ENCODE measurements around the gene TAF11L10. TPM values are rescaled to one million over a fixed set of nuclear protein-coding genes. Genes with fewer than 3 reads are reported as not detected.
"Not testable (repeated sequence)": the region's sequence is repeated elsewhere in the genome, so short reads cannot be mapped to it uniquely, and the experiment has no call there.

TAF11L10 gene
- total and polyA plus RNA-seq, 11 donors, result not detected

- no CpG with 5 or more reads among the region's 16 CpGs for WGBS, 4 donors
- H3K27ac ChIP-seq; H3K36me3 ChIP-seq; H3K9me3 ChIP-seq; H3K4me1 ChIP-seq; DNase-seq; intact Hi-C loops (cut with DNase I); ATAC-seq; H3K27me3 ChIP-seq; H3K4me3 ChIP-seq: not testable (repeated sequence)
These were observed 12.0 kb downstream of the TAF11L10 start, which contains the start of gene TAF11L7 for GRCh38 chr5:17585658-17586057. Gene TAF11L7, minus strand, starts transcription at chr5:17585758.

Other genes starting within 250 kb of the TAF11L10 start
- not detected for gene TAF11L2, start 99.6 kb downstream of the TAF11L10 start, total RNA-seq
- not detected for gene TAF11L2, start 99.6 kb downstream of the TAF11L10 start, polyA plus RNA-seq
- not detected for gene TAF11L3, start 79.5 kb downstream of the TAF11L10 start, total RNA-seq
- not detected for gene TAF11L3, start 79.5 kb downstream of the TAF11L10 start, polyA plus RNA-seq
- gene TAF11L4, start 76.0 kb downstream of the TAF11L10 start, total RNA-seq, result not detected
- gene TAF11L4, start 76.0 kb downstream of the TAF11L10 start, polyA plus RNA-seq, result not detected
- gene TAF11L5, start 72.6 kb downstream of the TAF11L10 start, total RNA-seq, result not detected
- gene TAF11L5, start 72.6 kb downstream of the TAF11L10 start, polyA plus RNA-seq, result not detected
- gene TAF11L6, start 69.2 kb downstream of the TAF11L10 start, total RNA-seq, result not detected
- gene TAF11L6, start 69.2 kb downstream of the TAF11L10 start, polyA plus RNA-seq, result not detected
- gene TAF11L7, start 12.1 kb downstream of the TAF11L10 start, total RNA-seq, result not detected
- gene TAF11L7, start 12.1 kb downstream of the TAF11L10 start, polyA plus RNA-seq, result not detected
- gene TAF11L8, start 6.9 kb downstream of the TAF11L10 start, total RNA-seq, result not detected
- not detected for gene TAF11L8, start 6.9 kb downstream of the TAF11L10 start, polyA plus RNA-seq
- gene TAF11L9, start 3.4 kb downstream of the TAF11L10 start, total RNA-seq, result not detected
- not detected for gene TAF11L9, start 3.4 kb downstream of the TAF11L10 start, polyA plus RNA-seq
- gene TAF11L11, start 6.4 kb upstream of the TAF11L10 start, total RNA-seq, result not detected
- not detected for gene TAF11L11, start 6.4 kb upstream of the TAF11L10 start, polyA plus RNA-seq
- not detected for gene TAF11L12, start 12.6 kb upstream of the TAF11L10 start, total RNA-seq
- gene TAF11L12, start 12.6 kb upstream of the TAF11L10 start, polyA plus RNA-seq, result not detected
- not detected for gene TAF11L13, start 34.3 kb upstream of the TAF11L10 start, total RNA-seq
- gene TAF11L13, start 34.3 kb upstream of the TAF11L10 start, polyA plus RNA-seq, result not detected
- gene TAF11L14, start 36.6 kb upstream of the TAF11L10 start, total RNA-seq, result not detected
- gene TAF11L14, start 36.6 kb upstream of the TAF11L10 start, polyA plus RNA-seq, result not detected